IMR-90 (cell line): ENCODE data around the gene DGKG. TPM values are rescaled to one million over a fixed set of nuclear protein-coding genes. Genes with fewer than 3 reads are reported as not detected.

Source experiments
- ATAC-seq: fragments of 200-7000 bp; cut with Tn5 transposase; 2 replicates; pipeline ENCODE4 v1.9.1; 2020; ENCODE audit warnings: low read depth, mild to moderate bottlenecking, moderate library complexity
- BruUV-seq: library from RNA; stranded (reverse); fragments of 400-500 nt; replicated peaks from 2 replicates; lab custom pipeline; 2021; lab: Mats Ljungman, UMichigan
- CTCF ChIA-PET: fragments of 300-600 bp; formaldehyde crosslinking; extraction: SDS; loops from one replicate; lab custom pipeline; 2021; ENCODE audit warnings: antibody characterized with exemption; lab: Yijun Ruan, JAX
- POLR2A ChIA-PET: fragments of 300-600 bp; sonication (Branson Sonifier 250); formaldehyde crosslinking; loops from one replicate; lab custom pipeline; 2022; ENCODE audit warnings: antibody characterized with exemption; ENCODE audit not compliant: unreplicated experiment; lab: Charles Lee
- DNase-seq: peaks from one replicate; pipeline ENCODE4 v3.0.0; 2013
- H2AFZ ChIP-seq: replicated peaks from 2 replicates; pipeline ENCODE3; 2013; ENCODE audit warnings: low read length, mild to moderate bottlenecking; ENCODE audit not compliant: poor library complexity
- H2AK5ac ChIP-seq: 2 replicates; pipeline ENCODE4 v1.6.1; 2013; ENCODE audit warnings: low read depth, low read length, inconsistent platforms
- H2AK9ac ChIP-seq: replicated peaks from 2 replicates; pipeline ENCODE3; 2013; ENCODE audit warnings: mild to moderate bottlenecking, low read depth, low read length, moderate library complexity; ENCODE audit not compliant: poor library complexity
- H2BK120ac ChIP-seq: 2 replicates; pipeline ENCODE4 v1.6.1; 2013; ENCODE audit warnings: low read depth, low read length, inconsistent platforms
- H2BK15ac ChIP-seq: 3 replicates; pipeline ENCODE4 v1.6.1; 2013; ENCODE audit warnings: low read depth, low read length, inconsistent platforms
- H2BK20ac ChIP-seq: 2 replicates; pipeline ENCODE4 v1.6.1; 2013; ENCODE audit warnings: low read depth, mild to moderate bottlenecking, inconsistent platforms, low read length, moderate library complexity
- H2BK5ac ChIP-seq: 2 replicates; pipeline ENCODE4 v1.6.1; 2013; ENCODE audit warnings: mild to moderate bottlenecking, low read depth, low read length, inconsistent platforms; ENCODE audit not compliant: poor library complexity, severe bottlenecking
- H3K14ac ChIP-seq: replicated peaks from 2 replicates; pipeline ENCODE4 v1.6.1; 2013; ENCODE audit warnings: low read depth, low read length, inconsistent platforms
- H3K18ac ChIP-seq: 2 replicates; pipeline ENCODE4 v1.6.1; 2013; ENCODE audit warnings: low read depth, low read length, control low read depth
- H3K23ac ChIP-seq: 2 replicates; pipeline ENCODE4 v1.6.1; 2013; ENCODE audit warnings: low read depth, low read length, inconsistent platforms
- H3K27ac ChIP-seq: 2 replicates; pipeline ENCODE4 v1.5.1; 2013; ENCODE audit warnings: mild to moderate bottlenecking, control low read depth, low read length; ENCODE audit not compliant: insufficient read depth
- H3K27me3 ChIP-seq: 2 replicates; pipeline ENCODE4 v1.6.1; 2013; ENCODE audit warnings: low read length; ENCODE audit not compliant: control insufficient read depth, insufficient read depth
- H3K36me3 ChIP-seq: 2 replicates; pipeline ENCODE4 v1.6.1; 2013; ENCODE audit warnings: low read length, mixed read lengths; ENCODE audit not compliant: control insufficient read depth, insufficient read depth
- H3K4ac ChIP-seq: 2 replicates; pipeline ENCODE4 v1.6.1; 2013; ENCODE audit warnings: low read depth, low read length, inconsistent platforms
- H3K4me1 ChIP-seq: 2 replicates; pipeline ENCODE4 v1.6.1; 2013; ENCODE audit warnings: low read length, mixed read lengths; ENCODE audit not compliant: control insufficient read depth, insufficient read depth
- H3K4me2 ChIP-seq: 2 replicates; pipeline ENCODE4 v1.6.1; 2013; ENCODE audit warnings: low read depth, mild to moderate bottlenecking, control low read depth, low read length, moderate library complexity
- H3K4me3 ChIP-seq: 2 replicates; pipeline ENCODE4 v1.5.1; 2013; ENCODE audit warnings: low read depth, mild to moderate bottlenecking, control low read depth, low read length, moderate library complexity; ENCODE audit not compliant: insufficient read depth
- H3K56ac ChIP-seq: 2 replicates; pipeline ENCODE4 v1.6.1; 2013; ENCODE audit warnings: low read length, inconsistent platforms; ENCODE audit not compliant: insufficient read depth; ENCODE audit errors: extremely low read depth
- H3K79me1 ChIP-seq, 2 experiments: 2 replicates each; pipeline ENCODE4 v1.6.1; 2013; ENCODE audit warnings: low read length in 2 of 2, inconsistent platforms in 1 of 2, low read depth in 1 of 2
- H3K9ac ChIP-seq: 2 replicates; pipeline ENCODE4 v1.6.1; 2013; ENCODE audit warnings: low read depth, low read length, control low read depth
- H3K9me1 ChIP-seq: 2 replicates; pipeline ENCODE4 v1.6.1; 2013; ENCODE audit warnings: low read length, inconsistent platforms; ENCODE audit not compliant: insufficient read depth
- H3K9me3 ChIP-seq: 2 replicates; pipeline ENCODE4 v1.6.1; 2013; ENCODE audit warnings: low read length; ENCODE audit not compliant: control insufficient read depth, insufficient read depth
- H4K20me1 ChIP-seq: 2 replicates; pipeline ENCODE4 v1.6.1; 2013; ENCODE audit warnings: low read length, inconsistent platforms; ENCODE audit not compliant: insufficient read depth
- H4K5ac ChIP-seq: 2 replicates; pipeline ENCODE4 v1.6.1; 2013; ENCODE audit warnings: mild to moderate bottlenecking, low read depth, low read length, control low read depth
- H4K8ac ChIP-seq, 2 experiments: 2 replicates each; pipeline ENCODE4 v1.6.1; 2013; ENCODE audit warnings: low read depth in 2 of 2, low read length in 2 of 2, control low read depth in 1 of 2, inconsistent platforms in 1 of 2
- H4K91ac ChIP-seq: 2 replicates; pipeline ENCODE4 v1.6.1; 2013; ENCODE audit warnings: low read depth, low read length, inconsistent platforms; ENCODE audit not compliant: insufficient read depth
- BHLHE40 ChIP-seq: fragments of 150-350 bp; IDR thresholded peaks from 2 replicates; pipeline ENCODE4 v1.6.1; 2016; ENCODE audit warnings: mild to moderate bottlenecking, low read depth, low read length
- CEBPB ChIP-seq: IDR thresholded peaks from 2 replicates; pipeline ENCODE4 v1.6.1; 2012; ENCODE audit warnings: low read depth, low read length, improper control_type of control experiment
- CHD1 ChIP-seq: IDR thresholded peaks from 2 replicates; pipeline ENCODE4 v1.6.1; 2012; ENCODE audit warnings: low read depth, low read length, improper control_type of control experiment
- CTCF ChIP-seq: conservative IDR thresholded peaks from 2 replicates; pipeline ENCODE4 v1.5.1; 2012; ENCODE audit warnings: mild to moderate bottlenecking, low read depth, low read length, improper control_type of control experiment
- ELK1 ChIP-seq: fragments of 150-350 bp; IDR thresholded peaks from 2 replicates; pipeline ENCODE4 v1.6.1; 2016; ENCODE audit warnings: low read depth, mild to moderate bottlenecking, low read length, moderate library complexity, borderline replicate concordance
- FOS ChIP-seq: fragments of 150-350 bp; IDR thresholded peaks from 2 replicates; pipeline ENCODE4 v1.6.1; 2016; ENCODE audit warnings: low read depth, low read length
- MAFK ChIP-seq: IDR thresholded peaks from 2 replicates; pipeline ENCODE4 v1.6.1; 2012; ENCODE audit warnings: low read depth, low read length, improper control_type of control experiment
- MAZ ChIP-seq: IDR thresholded peaks from 2 replicates; pipeline ENCODE4 v1.6.1; 2012; ENCODE audit warnings: low read depth, mild to moderate bottlenecking, low read length, improper control_type of control experiment, moderate library complexity, borderline replicate concordance
- MXI1 ChIP-seq: IDR thresholded peaks from 2 replicates; pipeline ENCODE4 v1.6.1; 2012; ENCODE audit warnings: low read depth, mild to moderate bottlenecking, low read length, moderate library complexity, borderline replicate concordance
- NFE2L2 ChIP-seq: fragments of 150-350 bp; IDR thresholded peaks from 2 replicates; pipeline ENCODE4 v1.6.1; 2016; ENCODE audit warnings: low read depth, mild to moderate bottlenecking, low read length
- POLR2A ChIP-seq: IDR thresholded peaks from 2 replicates; pipeline ENCODE4 v1.6.1; 2012; ENCODE audit warnings: mild to moderate bottlenecking, low read depth, low read length
- RAD21 ChIP-seq: IDR thresholded peaks from 2 replicates; pipeline ENCODE4 v1.6.1; 2012; ENCODE audit warnings: low read length, improper control_type of control experiment
- RCOR1 ChIP-seq: IDR thresholded peaks from 2 replicates; pipeline ENCODE4 v1.6.1; 2012; ENCODE audit warnings: mild to moderate bottlenecking, low read length, improper control_type of control experiment; ENCODE audit not compliant: insufficient replicate concordance
- RFX5 ChIP-seq: IDR thresholded peaks from 2 replicates; pipeline ENCODE4 v1.8.0; 2012; ENCODE audit warnings: low read depth, mild to moderate bottlenecking, low read length, moderate library complexity
- SMC3 ChIP-seq: fragments of 150-350 bp; IDR thresholded peaks from 2 replicates; pipeline ENCODE4 v1.6.1; 2016; ENCODE audit warnings: low read depth, mild to moderate bottlenecking, antibody characterized with exemption, low read length, moderate library complexity
- whole genome bisulfite sequencing, 2 experiments: methylation state at CpG; one replicate each; pipeline versions ENCODE4 v1.1.5 to v1.1.7; 2013; ENCODE audit warnings: missing lambda C conversion rate in 2 of 2; ENCODE audit not compliant: insufficient read length in 1 of 2; ENCODE audit errors: extremely low coverage in 2 of 2; 5-methylcytosine and 5-hydroxymethylcytosine counted together
- dilution Hi-C: fragments of 300-500 bp; cut with HindIII; formaldehyde crosslinking; loops from one replicate; pipeline ENCODE4 v1.14.3; 2018; ENCODE audit warnings: low sequenced_read_pairs; ENCODE audit not compliant: unreplicated experiment
- in situ Hi-C: fragments of 300-500 bp; cut with MboI; formaldehyde crosslinking; loops from 3 replicates; pipeline ENCODE4 v1.14.3; 2019; ENCODE audit warnings: low sequenced_read_pairs, inconsistent platforms, mixed read lengths
- intact Hi-C: fragments of 100-400 bp; cut with micrococcal nuclease; formaldehyde crosslinking; loops from 2 replicates; pipeline ENCODE4 v1.10.0; 2022
- polyA plus RNA-seq, 3 experiments: library from polyadenylated mRNA; depleted of rRNA; stranded (reverse); fragments of >200 nt; gene quantifications; 2 replicates each; pipeline ENCODE4 v1.2.3, GENCODE V29; 2012; ENCODE audit warnings: low replicate concordance in 1 of 3
- total RNA-seq: library from RNA; depleted of rRNA; stranded (reverse); fragments of >200 nt; gene quantifications from 2 replicates; pipeline ENCODE4 v1.2.3, GENCODE V29; 2012
- TF ChIP-seq, protein P1 (sequence below): fragments of 150-350 bp; IDR thresholded peaks from 2 replicates; pipeline ENCODE4 v1.6.1; 2017; ENCODE audit warnings: mild to moderate bottlenecking, antibody characterized with exemption, low read length, low read depth

Gene DGKG
- total and polyA plus RNA-seq, 2 of the 4 experiments (the other 2 are of a cell fraction) = 1.2 to 4.1 TPM

- Histone ChIP-seq H3K36me3 (no peaks in the 10 kb centered on the region), H3K23ac (no peak overlapping the region), H3K56ac (no peak overlapping the region), H4K20me1 (no peaks in the 10 kb centered on the region), H2BK20ac (no peak overlapping the region), H2BK5ac (no peak overlapping the region), H2AK9ac (no peak overlapping the region), H3K4me2 (no peak overlapping the region), H3K18ac (no peak overlapping the region), H3K9me1 (no peaks in the 10 kb centered on the region), H3K9me3 (no peaks in the 10 kb centered on the region), H3K27ac (no peak overlapping the region), H2AK5ac (no peak overlapping the region), H3K14ac (no peak overlapping the region), H2BK15ac (no peak overlapping the region), H3K4ac (no peak overlapping the region), H4K8ac (no peak overlapping the region), H3K4me1 (no peaks in the 10 kb centered on the region), H4K5ac (no peak overlapping the region), H2AFZ (no peak overlapping the region), H2BK120ac (no peak overlapping the region), H4K91ac (no peak overlapping the region), H3K9ac (no peak overlapping the region), H3K27me3 (peaks cover 5% of the 10 kb centered on the region), H3K4me3 (no peak overlapping the region), H3K79me1 (no peaks in the 10 kb centered on the region)
- ChIA-PET CTCF (no interaction called here), POLR2A (no interaction called here)
- DNase-seq = no peak
- intact Hi-C loops = no loop called here
- BruUV-seq = no TSS peak
- no peak for ATAC-seq
- TF ChIP-seq MAZ (no peak), NFE2L2 (no peak), MAFK (no peak), RCOR1 (no peak), POLR2A (no peak), CEBPB (no peak), RFX5 (no peak), MXI1 (no peak), ELK1 (no peak), FOS (no peak), RAD21 (no peak), CTCF (no peak), CHD1 (no peak), BHLHE40 (no peak), SMC3 (no peak)
- TF ChIP-seq, protein P1, sequence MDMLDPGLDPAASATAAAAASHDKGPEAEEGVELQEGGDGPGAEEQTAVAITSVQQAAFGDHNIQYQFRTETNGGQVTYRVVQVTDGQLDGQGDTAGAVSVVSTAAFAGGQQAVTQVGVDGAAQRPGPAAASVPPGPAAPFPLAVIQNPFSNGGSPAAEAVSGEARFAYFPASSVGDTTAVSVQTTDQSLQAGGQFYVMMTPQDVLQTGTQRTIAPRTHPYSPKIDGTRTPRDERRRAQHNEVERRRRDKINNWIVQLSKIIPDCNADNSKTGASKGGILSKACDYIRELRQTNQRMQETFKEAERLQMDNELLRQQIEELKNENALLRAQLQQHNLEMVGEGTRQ = no peak
- dilution Hi-C loops = no loop called here
- in situ Hi-C loops = no loop called here
- WGBS, 2 experiments = no CpG with 5 or more reads among the region's 6 CpGs
These were observed 125.5 kb downstream of the DGKG start for GRCh38 chr3:186236357-186237020.
